AG04450 (cell line): ENCODE data around the gene DICER1. TPM values are rescaled to one million over a fixed set of nuclear protein-coding genes. Genes with fewer than 3 reads are reported as not detected.
"Not testable (repeated sequence)": the region's sequence is repeated elsewhere in the genome, so short reads cannot be mapped to it uniquely, and the experiment has no call there.

Experiments used
- CTCF ChIA-PET: fragments of 300-600, 350-600 bp; formaldehyde crosslinking; extraction: SDS; loops from one replicate; lab custom pipeline; 2022; ENCODE audit warnings: antibody characterized with exemption, inconsistent platforms; lab: Charles Lee
- POLR2A ChIA-PET: fragments of 350-600 bp; formaldehyde crosslinking; extraction: SDS; loops from one replicate; lab custom pipeline; 2021; ENCODE audit warnings: antibody characterized with exemption, inconsistent platforms; lab: Yijun Ruan, JAX
- DNase-seq: peaks from one replicate; pipeline ENCODE4 v3.0.0-alpha.2; 2011; ENCODE audit warnings: low read depth, low spot score
- H3K27ac ChIP-seq: one replicate; pipeline ENCODE4 v1.5.1; 2012; ENCODE audit warnings: low read depth, low read length, control low read depth
- H3K27me3 ChIP-seq: one replicate; pipeline ENCODE4 v1.6.0; 2012; ENCODE audit warnings: low read length; ENCODE audit not compliant: control insufficient read depth, insufficient read depth
- H3K4me3 ChIP-seq: 2 replicates; pipeline ENCODE4 v1.5.1; 2011; ENCODE audit warnings: mild to moderate bottlenecking, low read depth, low read length, control low read depth
- H3K9me3 ChIP-seq: 2 replicates; pipeline ENCODE4 v1.5.1; 2012; ENCODE audit warnings: low read length; ENCODE audit not compliant: control insufficient read depth, insufficient read depth
- CTCF ChIP-seq: IDR thresholded peaks from 2 replicates; pipeline ENCODE4 v1.5.1; 2011; ENCODE audit warnings: low read depth, low read length, control low read depth, inconsistent platforms
- polyA minus RNA-seq: library from RNA; depleted of rRNA, polyadenylated mRNA; stranded (reverse); fragments of >200 nt; gene quantifications from 2 replicates; pipeline ENCODE4 v1.2.3, GENCODE V29; 2011; rRNA and poly(A)+ RNA removed
- polyA plus RNA-seq: library from polyadenylated mRNA; depleted of rRNA; stranded (reverse); fragments of >200 nt; gene quantifications from 2 replicates; pipeline ENCODE4 v1.2.3, GENCODE V29; 2011; rRNA removed

Gene DICER1
- polyA plus RNA-seq (20.7 and 25.1 TPM in 2 replicates), polyA minus RNA-seq (60.6 and 66.3 TPM in 2 replicates)

- Histone ChIP-seq H3K27me3 (no peaks in the 10 kb centered on the region), H3K4me3 (peak within 1 kb of the TSS; percentile 73), H3K9me3 (no peaks in the 10 kb centered on the region; the same call in 1 of the 2 replicates), H3K27ac (peak within 1 kb of the TSS; percentile 90)
- ChIA-PET POLR2A (interaction anchor here (0.9 kb wide), 1 partner anchor 24 kb away, joined by 6 read pairs; no protein-coding TSS in a partner anchor), CTCF (interaction anchor here (0.7 kb wide), 3 partner anchors 12 to 572 kb away, joined by 3 to 5 read pairs (median 4); no protein-coding TSS in a partner anchor)
- DNase-seq: peak; percentile 67
- TF ChIP-seq CTCF: no peak
These were observed at the start of gene DICER1 for GRCh38 chr14:95157327-95158189. TSS of gene DICER1 (minus strand) at chr14:95157529. CDS start at chr14:95133458, 24,071 bp downstream.

- H3K27ac ChIP-seq: no peak overlapping the region
- H3K27me3 ChIP-seq: no peaks in the 10 kb centered on the region
- ChIA-PET POLR2A (no interaction called here), CTCF (interaction anchor here (1.0 kb wide), 1 partner anchor 21 kb away, joined by 3 read pairs; no protein-coding TSS in a partner anchor)
- no peak for DNase-seq
- no peak for TF ChIP-seq CTCF
- H3K4me3 ChIP-seq: no peak overlapping the region
- no peaks in the 10 kb centered on the region for H3K9me3 ChIP-seq
These were observed 49.2 kb upstream of the DICER1 start for GRCh38 chr14:95206534-95206933.

- no peak overlapping the region for H3K4me3 ChIP-seq
- no peak for TF ChIP-seq CTCF
- no peak for DNase-seq
- CTCF ChIA-PET: no interaction called here
- no peaks in the 10 kb centered on the region for H3K9me3 ChIP-seq
- POLR2A ChIA-PET: no interaction called here
- no peaks in the 10 kb centered on the region for H3K27me3 ChIP-seq
- no peak overlapping the region for H3K27ac ChIP-seq
These were observed 47.4 kb upstream of the DICER1 start for GRCh38 chr14:95204705-95205104.

GRCh38 chr14:95201745-95202144 is 44.4 kb upstream of the DICER1 start:
- POLR2A ChIA-PET, CTCF ChIA-PET: not testable (repeated sequence)

GRCh38 chr14:95200404-95200803 is 43.1 kb upstream of the DICER1 start:
- H3K27ac ChIP-seq: no peak overlapping the region
- no peak for TF ChIP-seq CTCF
- ChIA-PET CTCF (no interaction called here), POLR2A (no interaction called here)
- no peak overlapping the region for H3K4me3 ChIP-seq
- no peaks in the 10 kb centered on the region for H3K27me3 ChIP-seq
- no peak for DNase-seq
- H3K9me3 ChIP-seq: no peaks in the 10 kb centered on the region

More at GRCh38 chr14:95201745-95202144, 44.4 kb upstream of the DICER1 start:
- not testable (repeated sequence) for H3K27me3 ChIP-seq, H3K27ac ChIP-seq, H3K4me3 ChIP-seq, DNase-seq, H3K9me3 ChIP-seq
